Fibroblast of skin of left quadriceps (primary cell): ENCODE results near the gene CD302.
"Not testable (repeated sequence)": the region's sequence is repeated elsewhere in the genome, so short reads cannot be mapped to it uniquely, and the experiment has no call there.

Source experiments
- DNase-seq, 2 experiments: peaks; one replicate each; pipeline ENCODE4 v3.0.0-alpha.2; 2013; ENCODE audit warnings: low read depth in 2 of 2

The CD302 gene

DNA sequence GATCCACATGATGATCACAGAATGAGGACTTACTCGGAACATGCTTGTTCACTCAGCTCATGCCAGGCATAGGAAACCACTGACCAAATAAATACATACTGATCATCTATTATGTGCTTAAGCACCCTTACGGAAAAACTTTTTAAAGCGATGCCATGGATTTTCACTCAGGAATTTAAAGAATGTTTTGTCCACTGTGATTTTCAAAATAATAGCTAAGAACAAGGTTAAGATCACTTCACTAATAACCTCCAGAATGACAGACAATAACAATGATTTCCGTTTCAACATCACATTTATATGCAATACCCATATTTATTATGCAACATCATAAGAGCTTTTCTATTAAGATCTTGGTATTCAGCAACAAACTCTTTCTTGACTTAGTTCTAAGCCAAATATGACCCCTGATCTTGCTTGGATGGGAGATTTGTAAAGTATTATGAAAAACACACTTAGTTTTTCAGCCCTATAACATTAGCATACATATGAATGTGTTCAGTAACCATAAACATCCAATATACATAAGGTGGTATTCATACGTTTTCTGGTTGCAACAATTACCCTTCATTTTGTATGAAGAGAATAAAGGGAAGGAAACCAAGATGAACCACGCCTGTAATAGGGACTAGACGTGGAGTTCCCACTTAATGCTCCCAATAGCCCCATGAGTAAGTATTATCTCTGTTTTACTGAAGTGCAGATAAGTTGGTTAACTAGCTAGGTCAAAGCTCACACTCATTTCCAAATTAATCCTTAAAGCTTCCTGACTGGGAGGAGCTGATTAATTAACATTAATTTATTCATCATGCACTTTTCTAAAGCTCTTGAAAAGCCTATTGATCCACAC, 1.9 kb downstream of the CD302 start:
- no peak for DNase-seq

DNA sequence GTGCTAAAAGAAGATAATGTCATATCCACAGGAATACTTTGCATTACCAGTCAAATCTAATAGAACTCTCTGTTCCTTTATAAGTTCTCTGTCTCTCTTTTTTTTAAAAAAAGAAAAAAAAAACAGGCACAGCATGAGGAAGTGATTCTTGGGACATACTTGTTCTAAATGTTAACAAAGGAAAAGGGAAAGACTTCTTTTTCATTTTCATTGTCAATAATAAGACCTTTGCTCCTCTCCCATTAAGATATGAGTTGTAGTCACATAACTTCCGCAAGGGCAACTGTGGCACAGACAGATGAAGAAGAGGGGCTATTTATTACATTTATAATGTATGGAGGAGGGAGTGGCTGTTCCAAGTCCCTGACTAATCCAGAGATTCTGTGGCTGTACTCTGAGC, 4.7 kb downstream of the CD302 start:
- no peak for DNase-seq

DNA sequence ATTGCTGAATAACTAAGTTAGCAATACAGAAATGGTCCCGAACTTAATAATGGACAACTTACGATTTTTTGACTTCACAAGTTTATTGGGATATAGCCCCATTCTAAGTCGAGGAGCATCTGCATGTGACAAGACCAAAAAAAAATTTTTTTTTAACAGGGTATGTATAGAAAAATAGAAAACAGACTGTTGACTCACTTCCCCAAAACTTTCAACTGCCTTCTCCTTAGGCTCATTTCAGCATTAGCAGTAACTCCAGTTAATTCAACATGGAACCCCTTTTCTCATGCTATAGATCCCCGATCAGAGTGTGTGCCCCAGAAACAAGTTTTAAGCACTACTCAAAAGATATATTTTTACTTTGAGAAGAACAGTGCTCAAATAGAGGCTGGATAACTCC, 5.4 kb downstream of the CD302 start:
- no peak for DNase-seq

DNA sequence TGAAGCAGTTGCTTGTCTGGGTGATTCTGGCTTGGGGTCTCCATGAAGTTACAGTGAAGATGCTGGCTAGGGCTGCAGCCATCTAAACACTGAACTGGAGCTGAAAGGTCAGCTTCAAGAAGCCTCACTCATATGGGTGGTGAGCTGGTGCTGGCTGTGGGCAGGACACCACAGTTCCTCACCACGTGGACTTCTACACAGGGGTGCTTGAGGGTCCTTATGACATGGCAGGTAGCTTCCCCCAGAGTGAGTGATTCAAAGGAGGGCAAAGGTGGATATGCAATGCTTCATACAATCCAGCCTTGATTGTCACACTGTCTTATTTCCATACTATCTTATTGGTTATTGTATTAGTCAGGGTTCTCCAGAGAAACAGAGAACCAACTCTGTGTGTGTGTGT, 6.0 kb downstream of the CD302 start:
- DNase-seq = no peak

DNA sequence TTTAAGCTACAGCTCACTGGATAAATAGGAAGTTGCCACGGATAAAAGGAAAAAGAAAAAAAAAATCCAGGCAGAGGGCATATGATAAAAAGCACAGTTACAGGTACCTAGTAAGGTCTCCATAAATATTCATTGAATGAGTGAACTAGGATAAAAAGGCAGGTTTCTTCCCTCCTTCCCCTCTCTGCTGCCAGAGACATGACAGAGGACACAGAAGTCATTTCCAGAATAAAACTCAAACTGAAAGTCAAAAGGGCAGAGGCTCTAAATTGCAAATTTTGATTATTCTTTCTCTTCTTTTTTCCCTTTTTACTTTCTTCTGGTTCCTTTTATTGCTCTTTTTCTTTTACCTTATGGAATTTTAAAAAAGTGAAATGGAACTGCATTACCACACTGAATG, 7.7 kb downstream of the CD302 start:
- DNase-seq = no peak

DNA sequence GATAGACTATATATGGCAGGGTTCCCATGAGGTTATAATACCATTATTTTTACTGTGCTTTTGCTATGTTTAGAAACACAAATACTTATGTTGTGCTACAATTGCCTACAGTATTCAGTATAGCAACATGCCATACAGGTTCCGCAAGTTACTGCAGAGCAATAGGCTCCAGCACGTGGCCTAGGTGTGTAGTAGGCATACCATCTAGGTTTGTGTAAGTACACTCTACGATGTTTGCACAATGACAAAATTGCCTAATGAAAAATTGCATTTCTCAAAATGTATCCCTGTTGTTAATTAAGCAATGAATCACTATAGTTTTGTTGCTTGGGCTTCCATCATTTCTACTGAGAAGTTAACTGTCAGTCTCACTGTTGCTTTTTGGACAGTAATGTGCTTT, 9.8 kb downstream of the CD302 start:
- DNase-seq = no peak

DNA sequence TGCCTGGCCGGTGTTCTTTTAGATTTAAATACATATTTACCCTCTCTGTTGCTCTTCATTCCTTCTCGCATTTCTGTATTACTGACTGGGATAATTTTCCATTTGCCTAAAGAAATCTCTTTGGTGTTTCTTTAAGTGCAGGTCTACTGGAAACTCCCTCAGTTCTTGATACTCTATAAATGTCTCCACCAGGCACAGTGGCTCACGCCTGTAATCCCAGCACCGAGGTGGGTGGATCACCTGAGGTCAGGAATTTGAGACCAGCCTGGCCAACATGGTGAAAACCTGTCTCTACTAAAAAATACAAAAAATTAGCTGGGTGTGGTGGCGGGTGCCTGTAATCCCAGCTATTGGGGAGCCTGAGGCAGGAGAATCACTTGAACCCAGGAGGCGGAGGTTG, 10.4 kb downstream of the CD302 start:
- not testable (repeated sequence) for DNase-seq

DNA sequence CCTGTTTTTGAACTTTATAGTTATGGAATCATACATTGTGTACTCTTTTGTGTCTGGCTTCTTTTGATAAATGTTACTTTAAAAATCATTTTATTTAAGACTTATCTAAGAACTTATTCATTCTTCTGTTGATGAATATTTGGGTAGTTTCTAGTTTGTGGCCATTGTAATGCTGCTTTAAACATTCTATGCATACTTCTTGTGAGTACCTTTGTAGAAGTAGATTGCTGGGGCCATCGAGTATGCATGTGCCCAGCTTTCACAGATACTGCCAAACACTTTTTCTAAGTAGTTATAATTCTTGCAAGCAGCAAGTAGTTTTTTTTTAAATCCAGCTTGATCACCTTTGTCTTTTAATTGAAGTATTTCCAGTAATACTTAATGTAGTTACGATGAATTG, 11.1 kb downstream of the CD302 start:
- DNase-seq = no peak

DNA sequence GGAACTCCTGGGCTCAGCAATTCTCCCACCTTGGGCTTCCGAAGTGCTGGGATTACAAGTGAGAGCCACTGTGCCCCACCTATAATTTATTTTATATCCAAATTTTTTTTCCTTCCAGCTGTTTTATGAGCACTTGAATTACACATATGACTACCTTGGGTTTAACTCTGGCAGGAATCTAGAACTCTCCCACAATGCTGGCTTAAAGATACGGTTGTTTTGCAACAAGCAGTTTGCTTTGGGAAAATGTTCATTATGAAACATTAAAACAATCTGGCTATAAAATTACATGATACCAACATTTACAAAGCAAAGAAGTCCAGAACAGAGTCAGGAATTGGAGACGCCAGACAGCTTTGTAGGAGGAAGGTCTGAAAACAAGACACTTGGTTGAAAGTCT, 12.8 kb downstream of the CD302 start:
- DNase-seq = no peak

DNA sequence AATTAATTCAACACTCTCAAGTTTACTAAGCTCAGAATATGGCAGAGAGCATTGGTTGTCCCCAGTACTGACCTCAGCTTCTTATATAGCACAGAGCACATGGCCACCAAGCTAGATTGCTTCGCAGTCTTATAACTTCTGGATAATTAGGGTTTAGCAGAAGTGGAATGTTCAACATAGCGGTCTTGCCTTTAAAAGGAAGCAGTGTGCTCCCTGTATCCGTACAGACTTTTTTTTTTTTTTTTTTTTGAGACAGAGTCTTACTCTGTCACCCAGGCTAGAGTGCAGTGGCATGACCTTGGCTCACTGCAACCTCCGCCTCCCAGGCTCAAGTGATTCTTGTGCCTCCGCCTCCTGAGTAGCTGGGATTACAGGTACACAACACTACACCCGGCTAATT, 13.3 kb downstream of the CD302 start:
- not testable (repeated sequence) for DNase-seq

DNA sequence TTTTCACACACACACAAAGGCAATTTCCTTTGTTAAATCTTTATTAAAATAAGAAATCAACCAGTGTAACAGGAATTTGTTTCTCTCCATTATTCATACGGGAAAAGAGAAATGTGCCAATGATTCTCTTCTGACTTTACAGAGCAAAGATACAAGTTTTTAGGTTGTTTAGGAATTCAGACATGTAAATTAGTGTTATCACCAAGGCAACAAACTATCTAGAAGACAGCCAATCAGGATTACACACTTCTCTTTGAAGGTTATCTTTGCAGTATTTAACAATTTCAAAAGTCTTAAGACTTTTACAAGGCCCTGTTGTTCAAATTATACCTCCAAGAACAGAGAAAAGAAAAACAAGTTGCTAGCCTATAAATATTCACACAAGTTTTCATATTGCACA, 14.5 kb downstream of the CD302 start:
- no peak for DNase-seq

DNA sequence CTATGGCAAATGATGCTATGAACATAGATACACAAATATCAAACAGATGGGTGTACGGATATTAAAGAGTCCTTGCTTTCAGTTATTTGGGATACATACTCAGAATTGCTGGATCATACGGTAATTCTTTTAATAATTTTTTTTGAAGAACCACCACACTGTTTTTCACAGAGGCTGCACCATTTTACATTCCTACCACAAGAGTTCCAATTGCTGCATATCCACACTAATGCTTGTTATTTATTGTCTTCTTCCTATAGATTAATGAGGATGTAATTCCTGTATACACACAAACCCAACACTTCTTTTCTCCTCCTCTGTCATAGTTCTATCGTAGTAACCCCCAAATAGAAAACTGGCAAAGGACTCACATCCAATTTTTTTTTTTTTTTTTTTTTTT, 21.7 kb downstream of the CD302 start:
- no peak for DNase-seq

DNA sequence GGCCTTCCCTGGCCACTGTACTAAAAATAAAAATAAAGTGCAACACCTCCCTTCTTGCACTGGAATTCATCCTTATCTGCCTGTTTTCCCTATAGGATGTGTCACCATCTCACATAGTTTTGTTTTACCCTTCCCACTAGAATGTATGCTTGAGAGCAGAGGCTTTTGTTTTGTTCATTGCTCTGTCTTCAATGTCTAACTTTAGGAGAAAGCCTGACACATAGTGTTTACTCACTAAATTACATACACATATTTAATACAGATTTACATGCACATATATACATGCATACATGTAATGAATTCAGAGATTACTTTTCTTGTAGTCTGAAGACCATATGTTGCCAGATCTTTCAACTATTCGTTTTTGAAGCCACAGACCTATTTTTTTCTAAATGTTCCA, 23.0 kb downstream of the CD302 start:
- no peak for DNase-seq

DNA sequence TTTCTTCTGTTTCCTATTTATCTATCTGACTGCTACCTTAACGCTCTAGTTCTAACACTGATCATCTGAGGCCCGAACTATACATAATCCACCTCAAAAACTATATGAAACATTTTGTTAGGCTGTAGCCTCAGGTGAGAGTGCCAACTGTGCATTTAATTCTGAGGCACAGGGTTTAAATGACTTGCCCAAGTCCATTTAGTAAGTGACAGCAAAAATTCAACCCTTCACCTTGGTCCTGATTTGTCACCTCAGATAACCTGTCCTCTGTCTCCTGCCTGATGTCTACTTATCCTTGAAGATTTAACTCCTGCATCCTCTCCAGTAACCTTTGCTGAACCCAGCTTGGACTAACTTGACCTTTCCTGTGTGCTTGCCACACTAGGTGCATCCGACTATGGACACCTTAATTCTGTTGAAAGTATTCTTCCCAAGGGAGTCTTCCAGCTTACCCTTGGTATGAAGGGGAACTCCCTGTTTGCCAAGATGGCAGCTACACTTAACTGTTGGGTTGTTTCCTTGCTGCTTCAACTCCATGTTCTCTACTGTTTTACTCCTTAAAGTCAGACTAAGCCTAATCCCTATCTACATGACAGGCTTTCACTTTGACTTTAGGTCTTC, 23.5 kb downstream of the CD302 start:
- DNase-seq = no peak

DNA sequence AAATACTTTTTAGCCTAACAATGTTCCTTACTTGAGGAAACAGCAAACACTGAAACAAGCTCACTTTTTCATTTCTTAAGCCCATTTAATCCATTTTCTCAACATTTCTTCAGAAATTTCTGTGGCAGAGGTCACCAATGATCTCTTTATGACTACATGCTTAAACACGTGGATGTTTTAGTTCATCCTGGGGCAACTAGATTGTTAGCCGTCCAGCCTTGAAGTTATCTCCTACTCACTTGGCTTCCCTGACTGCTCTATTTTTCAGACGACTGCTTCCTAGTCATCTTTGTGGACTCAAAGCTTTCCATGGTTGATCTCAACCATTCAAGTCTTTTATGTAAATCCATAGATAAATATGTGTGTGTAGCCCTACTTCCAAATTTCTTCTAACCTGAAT, 24.1 kb downstream of the CD302 start:
- no peak for DNase-seq

DNA sequence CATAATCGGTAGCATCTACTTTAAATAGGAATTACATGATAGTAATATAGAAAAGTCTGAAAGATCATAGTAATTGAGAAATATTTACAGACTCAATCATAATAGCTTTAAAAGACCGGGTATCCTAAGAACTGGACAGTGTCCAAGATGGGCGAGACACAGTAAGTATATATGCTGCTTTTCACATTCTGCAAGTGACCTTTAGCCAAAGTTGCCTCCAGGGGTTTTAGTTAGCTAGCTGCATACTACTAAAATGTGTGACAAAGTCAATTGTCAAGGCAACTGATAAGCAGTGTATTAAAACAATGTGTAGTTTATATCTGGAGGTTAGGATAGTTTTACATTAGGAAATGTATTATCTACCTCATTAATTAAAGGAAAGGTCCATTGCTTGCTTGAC, 24.6 kb downstream of the CD302 start:
- no peak for DNase-seq

DNA sequence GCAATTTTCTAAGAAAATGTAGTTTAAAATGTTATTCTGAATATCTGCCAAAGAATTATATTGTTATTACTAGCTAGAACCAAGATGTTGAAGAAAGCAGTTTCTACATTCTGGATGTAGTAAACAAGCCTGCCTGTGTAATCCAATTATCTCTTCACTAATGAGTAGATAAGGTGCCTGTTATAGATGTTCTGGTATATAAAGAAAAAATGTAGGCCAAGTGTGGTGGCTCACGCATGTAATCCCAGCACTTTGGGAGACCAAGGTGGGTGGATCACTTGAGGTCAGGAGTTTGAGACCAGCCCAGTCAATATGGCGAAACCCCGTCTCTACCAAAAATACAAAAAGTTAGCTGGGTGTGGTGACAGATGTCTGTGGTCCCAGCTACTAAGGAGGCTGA, 28.9 kb downstream of the CD302 start:
- DNase-seq = no peak

DNA sequence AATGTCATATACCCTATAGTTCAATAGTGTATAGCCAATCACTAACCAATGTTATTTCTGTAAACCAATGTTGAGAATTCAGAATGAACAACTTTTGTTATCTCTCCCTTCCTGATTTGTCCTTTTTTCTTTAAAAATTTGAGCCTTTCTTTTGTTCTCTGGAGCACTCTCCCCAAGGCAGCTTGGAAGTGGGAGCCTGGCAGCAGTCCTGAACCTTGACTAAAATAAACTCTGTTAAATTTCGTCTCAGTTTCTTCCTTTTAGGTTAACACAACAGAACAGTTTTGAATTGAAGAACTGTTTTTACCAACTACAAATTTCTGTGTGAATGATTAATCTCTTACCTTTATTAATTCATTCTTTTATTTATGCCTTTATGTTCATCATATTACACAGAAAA, 35.9 kb downstream of the CD302 start:
- DNase-seq = no peak

DNA sequence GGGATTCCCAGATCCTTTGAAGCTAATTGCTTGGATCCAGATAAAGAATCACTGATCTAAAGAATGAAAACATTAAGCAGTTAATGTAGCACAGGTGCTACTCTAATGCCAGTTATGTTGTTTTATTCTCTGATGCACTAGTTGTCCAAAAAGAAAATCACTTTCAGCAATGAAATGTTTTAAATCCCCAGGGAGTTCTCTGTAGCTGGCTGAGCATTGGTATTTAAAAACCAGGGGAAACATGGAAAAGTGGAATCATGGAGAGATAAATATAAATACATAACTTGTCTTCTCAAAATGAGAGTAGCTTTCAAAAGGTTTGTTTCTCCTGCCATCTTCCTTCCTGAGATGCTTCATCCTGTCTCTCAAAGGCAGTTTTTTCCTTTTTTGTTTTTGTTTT, 37.7 kb downstream of the CD302 start:
- DNase-seq = no peak

DNA sequence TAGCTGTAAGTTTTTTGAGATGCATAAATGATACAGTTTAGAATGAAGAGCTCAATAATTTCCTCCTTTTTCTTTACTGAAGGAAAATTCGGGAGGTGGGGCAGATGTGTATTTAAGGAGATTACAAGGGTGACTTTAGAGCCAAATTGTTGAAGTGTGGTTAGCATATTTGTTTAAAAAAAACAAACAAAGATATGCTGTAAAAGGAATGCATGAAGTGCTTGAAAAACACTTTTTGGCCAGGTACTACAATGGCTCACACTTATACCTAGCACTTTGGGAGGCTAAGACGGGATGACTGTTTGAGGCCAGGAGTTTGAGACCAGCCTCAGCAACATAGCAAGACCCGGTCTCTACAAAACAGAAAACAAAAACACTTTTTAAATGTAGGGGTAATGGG, 38.4 kb downstream of the CD302 start:
- DNase-seq = no peak

DNA sequence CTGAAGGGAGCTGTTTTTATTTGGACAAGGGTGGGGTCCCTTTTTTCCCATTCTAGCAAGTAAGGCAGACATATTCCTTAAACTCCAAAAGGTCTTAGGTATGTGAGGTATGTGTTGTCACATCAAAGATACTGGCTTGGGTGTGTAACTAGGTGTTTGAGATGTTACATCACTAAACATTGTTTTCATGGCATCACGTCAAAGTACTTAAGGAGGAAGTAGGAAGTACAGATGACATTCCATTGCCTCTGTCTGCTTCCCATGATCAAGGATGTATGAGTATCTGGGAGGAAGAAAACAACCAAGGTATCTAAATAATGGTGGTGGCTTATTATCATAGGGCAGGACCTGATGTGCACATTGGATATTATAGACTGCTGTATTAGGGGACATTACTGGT, 39.3 kb downstream of the CD302 start:
- no peak for DNase-seq

DNA sequence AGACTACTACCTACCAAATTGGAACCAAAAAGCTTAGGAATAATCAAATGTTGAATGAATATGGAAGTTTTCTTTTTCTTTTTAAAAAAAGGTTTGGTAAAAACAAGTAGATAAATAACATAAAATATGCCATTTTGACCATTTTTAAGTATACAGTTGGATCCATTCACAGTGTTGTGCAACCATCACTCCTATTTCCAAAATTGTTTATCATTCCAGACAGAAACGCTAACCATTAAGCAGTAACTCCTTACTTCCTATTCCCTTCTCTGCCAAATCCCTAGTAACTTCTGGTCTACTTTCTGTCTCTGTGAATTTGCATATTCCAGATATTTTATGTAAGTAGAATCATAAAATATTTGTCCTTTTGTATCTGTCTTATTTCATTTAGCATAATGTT, 39.8 kb downstream of the CD302 start:
- no peak for DNase-seq

DNA sequence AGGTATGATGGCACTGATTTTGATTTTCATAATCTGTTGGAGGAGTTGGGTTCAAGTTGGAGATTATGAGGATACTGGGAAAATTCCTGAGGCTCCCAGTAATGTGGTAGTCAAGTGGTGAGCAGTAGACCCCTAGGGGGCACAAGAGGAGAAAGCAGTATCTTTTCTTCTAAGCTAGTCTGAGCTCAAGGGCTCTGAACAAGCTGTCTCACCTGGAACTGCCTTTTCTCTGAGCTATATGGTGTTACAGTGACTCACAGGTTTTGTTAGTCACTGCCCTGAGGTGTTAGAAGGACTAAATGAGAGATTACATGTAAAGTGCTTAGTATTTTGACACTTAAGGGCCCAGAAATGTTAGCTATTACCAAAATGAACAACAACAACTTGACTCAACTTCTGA, 42.2 kb downstream of the CD302 start:
- no peak for DNase-seq

DNA sequence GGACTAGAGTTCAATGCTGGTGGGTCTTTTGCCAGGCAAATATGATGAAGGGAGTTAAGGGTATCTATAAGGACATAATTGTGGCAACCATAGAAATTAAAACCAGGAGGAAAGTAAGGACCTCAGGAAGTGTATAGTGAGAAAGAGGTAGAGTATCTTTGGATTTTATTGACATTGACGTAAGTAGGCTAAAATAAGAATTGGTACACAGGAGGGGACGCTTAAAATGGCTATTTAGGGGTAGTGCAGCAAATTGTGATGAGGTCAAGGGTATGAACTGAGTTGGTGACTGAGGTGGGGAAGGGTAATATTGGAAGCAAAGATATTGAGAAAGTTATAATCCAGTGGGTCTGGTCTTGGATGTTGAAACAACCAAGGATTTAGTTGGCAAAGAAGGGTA, 43.0 kb downstream of the CD302 start:
- DNase-seq = no peak
